MCF 10A (cell line): ENCODE data around the gene TMCC2. TPM values are rescaled to one million over a fixed set of nuclear protein-coding genes. Genes with fewer than 3 reads are reported as not detected.

ENCODE experiments used
- BruUV-seq: library from RNA; stranded (reverse); fragments of 400-500 nt; replicated peaks from 2 replicates; lab custom pipeline; 2021; lab: Mats Ljungman, UMichigan
- CTCF ChIA-PET: fragments of 300-600 bp; sonication (Branson Sonifier 250); formaldehyde crosslinking; extraction: SDS; loops from one replicate; lab custom pipeline; 2021; ENCODE audit warnings: antibody characterized with exemption, inconsistent platforms; lab: Yijun Ruan, JAX
- POLR2A ChIA-PET: fragments of 300-600, 350-650 bp; sonication (Branson Sonifier 250); formaldehyde crosslinking; extraction: SDS; loops from one replicate; lab custom pipeline; 2020; ENCODE audit warnings: antibody characterized with exemption, inconsistent platforms; lab: Yijun Ruan, JAX
- DNase-seq: peaks from one replicate; pipeline ENCODE4 v3.0.0-alpha.2; 2018; ENCODE audit not compliant: unreplicated experiment
- H3K27ac Mint-ChIP-seq: one replicate; pipeline ENCODE4 v1.8.0; 2022; ENCODE audit warnings: mild to moderate bottlenecking, low read depth, mixed read lengths; ENCODE audit not compliant: unreplicated experiment
- H3K27me3 Mint-ChIP-seq: one replicate; pipeline ENCODE4 v1.8.0; 2022; ENCODE audit warnings: mixed read lengths; ENCODE audit not compliant: insufficient read depth, unreplicated experiment
- H3K36me3 Mint-ChIP-seq: one replicate; pipeline ENCODE4 v1.8.0; 2022; ENCODE audit warnings: mild to moderate bottlenecking, moderate library complexity, mixed read lengths; ENCODE audit not compliant: insufficient read depth, unreplicated experiment
- H3K4me1 Mint-ChIP-seq: one replicate; pipeline ENCODE4 v1.8.0; 2022; ENCODE audit warnings: mixed read lengths; ENCODE audit not compliant: insufficient read depth, unreplicated experiment
- H3K4me3 Mint-ChIP-seq: one replicate; pipeline ENCODE4 v1.8.0; 2022; ENCODE audit warnings: mild to moderate bottlenecking, moderate library complexity, mixed read lengths; ENCODE audit not compliant: unreplicated experiment
- H3K9me3 Mint-ChIP-seq: one replicate; pipeline ENCODE4 v1.8.0; 2022; ENCODE audit warnings: mixed read lengths; ENCODE audit not compliant: unreplicated experiment
- CTCF ChIP-seq: fragments of 200-600 bp; IDR thresholded peaks from one replicate; pipeline ENCODE4 v1.8.0; 2022; ENCODE audit warnings: antibody characterized with exemption, mild to moderate bottlenecking; ENCODE audit not compliant: unreplicated experiment
- intact Hi-C: fragments of 100-400 bp; cut with micrococcal nuclease; formaldehyde crosslinking; loops from 2 replicates; pipeline ENCODE4 v1.14.1; 2022
- total RNA-seq: library from RNA; stranded (reverse); gene quantifications from 2 replicates; pipeline ENCODE4 v1.2.3, GENCODE V29; 2022

The TMCC2 gene
- total RNA-seq, 1 experiment from 2014 or later: 0.79 TPM

- Mint-ChIP-seq H3K4me3 (no peak overlapping the region), H3K9me3 (no peaks in the 10 kb centered on the region), H3K36me3 (peaks cover 32% of the 10 kb centered on the region), H3K27me3 (no peaks in the 10 kb centered on the region), H3K27ac (peak overlapping the region; percentile 26), H3K4me1 (peaks cover 56% of the 10 kb centered on the region)
- ChIA-PET CTCF (interaction anchor here (0.6 to 17.1 kb wide), 8 partner anchors 16 to 154 kb away, joined by 3 to 197 read pairs (median 6); partner anchors contain the start of gene NUAK2), POLR2A (interaction anchor here (1.5 to 13.2 kb wide), 4 partner anchors 15 to 244 kb away, joined by 3 to 243 read pairs (median 103); partner anchors contain the start of gene NUAK2)
- intact Hi-C loops: no loop called here
- BruUV-seq: no TSS peak
- DNase-seq: no peak
- TF ChIP-seq CTCF: no peak
Observed at GRCh38 chr1:205300149-205300548, 72.4 kb downstream of the TMCC2 start.

- no peak overlapping the region for H3K4me3 Mint-ChIP-seq
- TF ChIP-seq CTCF: no peak
- no peaks in the 10 kb centered on the region for H3K27me3 Mint-ChIP-seq
- no TSS peak for BruUV-seq
- peak; percentile 91 for DNase-seq
- ChIA-PET POLR2A (interaction anchor here (1.0 to 13.2 kb wide), 6 partner anchors 10 to 242 kb away, joined by 3 to 243 read pairs (median 6); partner anchors contain the start of gene NUAK2), CTCF (interaction anchor here (0.6 to 17.1 kb wide), 9 partner anchors 16 to 72 kb away, joined by 3 to 197 read pairs (median 3); partner anchors contain the start of gene NUAK2)
- H3K9me3 Mint-ChIP-seq: no peaks in the 10 kb centered on the region
- peaks cover 40% of the 10 kb centered on the region for H3K36me3 Mint-ChIP-seq
- intact Hi-C loops: no loop called here
- peak overlapping the region; percentile 23 for H3K27ac Mint-ChIP-seq
- peaks cover 47% of the 10 kb centered on the region for H3K4me1 Mint-ChIP-seq
Observed at GRCh38 chr1:205301205-205301821, 73.6 kb downstream of the TMCC2 start.

GRCh38 chr1:205301842-205302588 lies 74.3 kb downstream of the TMCC2 start:
- peak overlapping the region; percentile 23 for H3K27ac Mint-ChIP-seq
- CTCF ChIA-PET: interaction anchor here (0.7 to 17.1 kb wide), 6 partner anchors 16 to 72 kb away, joined by 3 to 197 read pairs (median 4); partner anchors contain the start of gene NUAK2

More at GRCh38 chr1:205301842-205302588, 74.3 kb downstream of the TMCC2 start:
- POLR2A ChIA-PET: interaction anchor here (1.0 to 13.2 kb wide), 5 partner anchors 10 to 31 kb away, joined by 3 to 243 read pairs (median 8); partner anchors contain the start of gene NUAK2
- Mint-ChIP-seq H3K4me1 (peaks cover 41% of the 10 kb centered on the region), H3K36me3 (peaks cover 44% of the 10 kb centered on the region), H3K27me3 (no peaks in the 10 kb centered on the region), H3K9me3 (no peaks in the 10 kb centered on the region), H3K4me3 (no peak overlapping the region)
- no peak for TF ChIP-seq CTCF
- intact Hi-C loops: no loop called here
- BruUV-seq: TSS peak; percentile 22
- DNase-seq: no peak
